ENCODE measurements around the gene MFAP3L.

MFAP3L gene

GRCh38 chr4:169996379-169997240 is 29.6 kb downstream of the MFAP3L start:
- in situ Hi-C loops (cut with HindIII; ENCODE audit: low pct_unique_long_range_greater_than_20kb, low sequenced_read_pairs): no loop called here
- TF ChIP-seq JUND (IDR thresholded peaks at IDR 0.05; ENCODE audit: low read depth): no peak
- peak in 1 of 2 experiments; percentile 82 for DNase-seq (ENCODE audit: low read depth in 1 of 2, low spot score in 1 of 2)

GRCh38 chr4:169993531-169993930 is 32.7 kb downstream of the MFAP3L start:
- in situ Hi-C loops (cut with HindIII; ENCODE audit: low pct_unique_long_range_greater_than_20kb, low sequenced_read_pairs): no loop called here
- no peak for TF ChIP-seq JUND (IDR thresholded peaks at IDR 0.05; ENCODE audit: low read depth)
- DNase-seq (ENCODE audit: low read depth in 1 of 2, low spot score in 1 of 2): no peak

- no peak for DNase-seq (ENCODE audit: low read depth in 1 of 2, low spot score in 1 of 2)
- in situ Hi-C loops (cut with HindIII; ENCODE audit: low pct_unique_long_range_greater_than_20kb, low sequenced_read_pairs): no loop called here
- no peak for TF ChIP-seq JUND (IDR thresholded peaks at IDR 0.05; ENCODE audit: low read depth)
These were observed 37.9 kb downstream of the MFAP3L start for GRCh38 chr4:169988252-169988651.

DNA sequence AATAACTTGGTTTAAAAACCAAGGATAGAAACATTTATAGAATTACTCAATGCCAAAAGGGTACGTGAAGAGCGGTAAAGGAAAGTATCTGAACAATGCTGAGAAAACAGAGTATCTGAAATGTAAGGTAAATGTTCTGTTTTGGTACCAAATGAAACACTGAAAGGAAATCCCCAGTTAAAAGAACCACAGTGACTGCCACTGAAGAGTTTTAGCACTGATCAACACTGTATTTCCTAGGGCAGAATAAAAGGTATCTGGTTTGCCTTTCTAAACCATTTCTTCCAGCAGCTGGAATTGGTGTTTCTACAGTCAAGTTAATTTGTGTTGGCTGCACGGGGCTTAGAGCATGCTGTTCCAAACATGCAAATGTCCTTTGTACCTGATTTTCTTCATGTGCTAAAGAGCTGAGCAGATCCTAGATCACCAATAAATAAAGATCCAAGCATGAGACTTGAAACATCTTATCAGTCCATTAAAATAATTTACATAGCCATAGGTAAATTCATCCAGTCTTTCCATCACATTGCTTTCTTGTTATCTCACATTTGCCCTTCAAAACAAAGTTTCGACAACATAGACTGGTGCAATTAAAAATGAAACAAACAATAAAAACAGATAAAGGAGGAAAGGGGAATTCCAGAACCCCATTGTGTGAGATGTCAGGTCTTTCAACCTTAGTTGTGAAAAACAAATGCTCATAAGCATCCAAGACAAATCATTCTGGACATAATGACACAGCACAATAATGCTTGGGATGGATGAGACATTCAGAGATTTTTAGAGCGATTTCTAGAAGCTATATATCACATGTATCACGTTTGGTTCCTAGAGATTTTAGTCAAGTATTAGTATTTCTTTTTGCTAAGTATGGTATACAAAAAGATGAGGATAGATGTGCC is 38.6 kb downstream of the MFAP3L start:
- in situ Hi-C loops (cut with HindIII; ENCODE audit: low pct_unique_long_range_greater_than_20kb, low sequenced_read_pairs): no loop called here
- DNase-seq (ENCODE audit: low read depth in 1 of 2, low spot score in 1 of 2): no peak
- TF ChIP-seq JUND (IDR thresholded peaks at IDR 0.05; ENCODE audit: low read depth): no peak

GRCh38 chr4:169986369-169986768 is 39.8 kb downstream of the MFAP3L start:
- no peak for TF ChIP-seq JUND (IDR thresholded peaks at IDR 0.05; ENCODE audit: low read depth)
- in situ Hi-C loops (cut with HindIII; ENCODE audit: low pct_unique_long_range_greater_than_20kb, low sequenced_read_pairs): no loop called here
- no peak for DNase-seq (ENCODE audit: low read depth in 1 of 2, low spot score in 1 of 2)

DNA sequence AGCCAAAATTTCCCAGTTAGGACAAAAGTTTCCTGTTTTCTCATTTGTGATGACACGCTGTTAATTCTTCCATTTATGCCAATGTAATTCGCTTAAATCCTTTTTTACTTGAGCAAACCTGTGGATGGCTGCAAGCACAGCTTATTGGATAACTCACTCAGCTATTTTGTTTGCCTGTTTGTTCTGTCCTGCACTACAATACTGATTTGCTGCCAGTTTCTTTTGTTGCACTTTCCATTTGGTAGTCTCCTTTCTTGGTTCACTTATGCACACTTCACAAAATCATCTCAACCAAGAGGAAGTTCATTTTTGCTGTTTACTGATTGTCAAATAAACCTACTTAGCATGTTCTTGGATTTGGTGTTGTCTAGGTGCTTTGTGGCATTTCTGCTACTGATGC is 40.3 kb downstream of the MFAP3L start:
- in situ Hi-C loops (cut with HindIII; ENCODE audit: low pct_unique_long_range_greater_than_20kb, low sequenced_read_pairs): no loop called here

DNA sequence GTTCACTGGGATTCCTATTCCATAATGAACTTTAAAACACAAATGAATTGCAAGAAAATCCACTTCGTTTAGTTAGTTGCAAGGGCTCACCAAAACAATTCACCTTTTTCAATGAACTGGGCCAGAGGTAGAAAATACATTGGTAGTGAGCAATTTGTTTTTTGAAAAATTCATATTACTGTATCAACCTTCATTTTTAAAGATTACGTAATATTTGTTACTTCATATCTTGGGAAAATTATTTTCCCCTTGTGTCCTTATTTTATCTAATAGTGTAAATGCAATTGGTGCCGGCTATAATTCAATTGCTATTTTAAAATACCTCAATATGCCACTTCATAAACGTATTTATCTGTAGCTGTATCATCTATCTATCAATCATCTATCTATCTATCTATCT is 41.5 kb downstream of the MFAP3L start:
- no peak for TF ChIP-seq JUND (IDR thresholded peaks at IDR 0.05; ENCODE audit: low read depth)
- in situ Hi-C loops (cut with HindIII; ENCODE audit: low pct_unique_long_range_greater_than_20kb, low sequenced_read_pairs): no loop called here
- no peak for DNase-seq (ENCODE audit: low read depth in 1 of 2, low spot score in 1 of 2)

More for the DNA sequence above, 40.3 kb downstream of the MFAP3L start:
- no peak for DNase-seq (ENCODE audit: low read depth in 1 of 2, low spot score in 1 of 2)
- TF ChIP-seq JUND (IDR thresholded peaks at IDR 0.05; ENCODE audit: low read depth): no peak

DNA sequence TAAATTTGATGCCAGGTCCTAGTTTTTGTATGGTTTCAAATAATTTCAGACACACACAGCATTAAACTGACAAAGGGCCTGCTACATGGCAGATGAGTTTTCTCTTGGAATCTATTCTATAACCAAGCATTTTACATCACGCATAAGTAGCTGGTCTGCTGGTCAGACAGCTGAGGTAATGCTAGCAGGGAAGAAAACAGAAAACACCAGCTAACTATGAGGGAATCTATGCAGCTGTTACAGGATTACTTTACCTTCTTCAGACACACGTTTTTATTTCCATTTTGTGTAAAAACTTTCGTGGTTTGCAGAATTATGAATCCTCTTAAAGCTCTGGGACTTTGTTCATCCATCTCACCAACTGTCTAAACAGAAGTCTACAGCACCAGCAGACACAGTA is 42.0 kb downstream of the MFAP3L start:
- TF ChIP-seq JUND (IDR thresholded peaks at IDR 0.05; ENCODE audit: low read depth): no peak
- in situ Hi-C loops (cut with HindIII; ENCODE audit: low pct_unique_long_range_greater_than_20kb, low sequenced_read_pairs): no loop called here
- no peak for DNase-seq (ENCODE audit: low read depth in 1 of 2, low spot score in 1 of 2)

DNA sequence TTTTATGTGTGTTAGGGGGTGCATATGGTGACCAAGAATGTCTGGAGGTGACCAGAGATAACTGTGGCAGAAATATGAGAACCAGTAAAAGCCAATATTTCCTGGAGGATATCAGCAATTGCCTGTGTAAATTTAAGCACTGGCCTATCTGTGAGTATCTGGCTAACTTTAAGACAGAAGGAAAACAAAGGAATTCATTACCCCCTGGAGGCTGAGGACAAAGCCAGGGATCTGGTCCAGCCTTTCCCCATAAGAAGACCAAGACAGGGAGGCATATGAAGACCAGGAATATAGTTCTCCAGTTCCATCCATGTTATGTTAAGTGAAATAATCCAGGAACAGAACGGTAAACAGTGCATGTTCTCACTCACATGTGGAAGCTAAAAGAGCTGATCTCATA is 49.2 kb downstream of the MFAP3L start:
- in situ Hi-C loops (cut with HindIII; ENCODE audit: low pct_unique_long_range_greater_than_20kb, low sequenced_read_pairs): no loop called here
- no peak for TF ChIP-seq JUND (IDR thresholded peaks at IDR 0.05; ENCODE audit: low read depth)
- DNase-seq (ENCODE audit: low read depth in 1 of 2, low spot score in 1 of 2): no peak

DNA sequence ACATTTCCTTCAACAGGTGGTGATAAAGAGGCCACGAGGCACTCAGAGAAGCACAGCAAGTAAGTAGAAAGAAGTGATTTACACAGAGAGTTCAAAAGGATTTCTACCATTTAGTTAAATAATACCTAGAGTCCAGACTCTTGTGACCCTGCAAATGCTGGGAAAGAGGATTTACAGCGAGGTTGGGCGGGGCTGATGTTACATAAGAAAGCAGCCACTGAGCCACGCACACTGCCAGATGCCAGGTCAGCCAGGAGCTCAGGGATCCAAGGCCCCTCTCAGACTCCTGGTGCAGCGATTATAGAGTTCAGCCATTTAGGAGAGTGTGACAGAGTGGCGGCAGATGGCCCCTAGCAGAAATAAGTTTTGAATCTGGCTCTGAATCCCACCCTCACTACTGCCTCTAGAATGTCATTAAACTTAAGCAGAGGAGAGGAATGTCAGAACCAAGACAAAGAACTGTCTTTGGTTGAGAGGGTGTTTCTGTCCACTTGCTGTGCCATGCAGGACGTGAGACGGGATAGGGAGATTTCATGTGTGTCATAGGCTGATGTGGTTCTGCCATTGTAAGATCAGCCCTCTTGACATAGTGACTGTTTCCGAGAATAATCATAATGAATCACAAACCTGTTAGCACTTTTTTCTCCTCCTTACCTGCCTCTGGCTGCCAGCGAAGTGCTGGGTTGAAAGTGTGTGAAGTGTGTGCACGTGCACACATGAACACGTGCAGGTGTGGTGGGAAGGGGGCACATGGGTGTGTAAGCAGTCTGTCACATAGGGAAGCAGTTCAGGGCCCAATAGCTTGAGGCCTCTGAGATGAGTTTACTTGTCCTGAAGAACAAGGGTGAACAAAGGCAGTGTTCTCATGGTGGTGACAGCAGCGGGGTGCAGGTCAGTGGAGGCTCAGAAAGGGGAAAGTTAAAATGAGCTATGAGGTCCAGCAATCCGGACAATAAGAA is 50.1 kb downstream of the MFAP3L start:
- no peak for DNase-seq (ENCODE audit: low read depth in 1 of 2, low spot score in 1 of 2)
- no peak for TF ChIP-seq JUND (IDR thresholded peaks at IDR 0.05; ENCODE audit: low read depth)
- in situ Hi-C loops (cut with HindIII; ENCODE audit: low pct_unique_long_range_greater_than_20kb, low sequenced_read_pairs): no loop called here

- no peak for TF ChIP-seq JUND (IDR thresholded peaks at IDR 0.05; ENCODE audit: low read depth)
- DNase-seq (ENCODE audit: low read depth in 1 of 2, low spot score in 1 of 2): no peak
- in situ Hi-C loops (cut with HindIII; ENCODE audit: low pct_unique_long_range_greater_than_20kb, low sequenced_read_pairs): no loop called here
These were observed 50.9 kb downstream of the MFAP3L start for GRCh38 chr4:169975131-169975837.
